Measurements from ENCODE around the gene IFT80.

- TF ChIP-seq POLR2A (IDR thresholded peaks at IDR 0.05; ENCODE audit: low read depth): no peak
- TF ChIP-seq POLR2AphosphoS5 (IDR thresholded peaks at IDR 0.05): no peak
- no peak for TF ChIP-seq CTCF (IDR thresholded peaks at IDR 0.05)
Measured at GRCh38 chr3:160330690-160331089, 68.3 kb downstream of the IFT80 start.
